ENCODE measurements around the gene PPFIA2.

DNA sequence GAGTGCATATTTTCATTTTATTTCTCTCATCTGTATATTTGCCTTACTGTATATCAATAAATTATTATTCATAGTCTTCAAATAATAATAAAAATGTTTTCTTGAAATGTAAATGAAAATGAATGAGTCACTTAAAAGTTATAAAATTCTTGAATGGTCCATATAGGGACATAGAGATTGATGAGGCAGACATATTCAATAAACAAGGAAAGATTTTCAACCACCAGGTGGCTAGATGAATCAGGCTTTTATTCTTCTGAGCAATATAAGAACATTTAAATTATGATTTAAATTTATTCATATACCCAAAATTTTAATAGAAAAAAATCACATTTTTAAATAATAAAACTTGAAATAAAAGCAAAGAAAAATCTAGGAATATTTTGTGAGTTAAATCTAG lies 431.7 kb downstream of the PPFIA2 start:
- TF ChIP-seq POLR2AphosphoS5 (IDR thresholded peaks at IDR 0.05; ENCODE audit: low read depth, low read length) (no peak), POLR2A (IDR thresholded peaks at IDR 0.05; ENCODE audit: low read depth, low read length) (no peak), TAF1 (IDR thresholded peaks at IDR 0.05; ENCODE audit: borderline replicate concordance, low read depth, low read length) (no peak)

Measured in GM12892 (cell line).